ENCODE data around the gene ULK1.

ULK1 gene

GRCh38 chr12:131902332-131903241 is 8.2 kb downstream of the ULK1 start:
- DNase-seq (ENCODE audit: low read depth, low spot score) = no peak
- no peak overlapping the region for H3K4me3 ChIP-seq
- no peak overlapping the region for H3K27ac ChIP-seq
- no peak for TF ChIP-seq POLR2AphosphoS5 (IDR thresholded peaks at IDR 0.05; ENCODE audit: borderline replicate concordance, low read depth, low read length)
- TF ChIP-seq FOXP2 (optimal IDR thresholded peaks at IDR 0.05; ENCODE audit: control extremely low read depth, extremely low read length, insufficient read depth) = no peak
- no peak for TF ChIP-seq EZH2 (IDR thresholded peaks at IDR 0.05)
- H3K9ac ChIP-seq (ENCODE audit: insufficient read length) = no peak overlapping the region
- no peaks in the 10 kb centered on the region for H3K9me3 ChIP-seq (ENCODE audit: low read depth, low read length)
- H3K36me3 ChIP-seq (ENCODE audit: insufficient read depth, low read length) = peaks cover 4% of the 10 kb centered on the region; the same call in 1 of the 2 replicates

GRCh38 chr12:131903270-131904255 is 9.1 kb downstream of the ULK1 start:
- Histone ChIP-seq H3K27ac (no peak overlapping the region), H3K9me3 (ENCODE audit: low read depth, low read length) (no peaks in the 10 kb centered on the region), H3K4me3 (no peak overlapping the region), H3K36me3 (ENCODE audit: insufficient read depth, low read length) (no peaks in the 10 kb centered on the region; the same call in 1 of the 2 replicates), H3K9ac (ENCODE audit: insufficient read length) (no peak overlapping the region)
- no peak for TF ChIP-seq FOXP2 (optimal IDR thresholded peaks at IDR 0.05; ENCODE audit: control extremely low read depth, extremely low read length, insufficient read depth)
- TF ChIP-seq POLR2AphosphoS5 (IDR thresholded peaks at IDR 0.05; ENCODE audit: borderline replicate concordance, low read depth, low read length) = no peak
- TF ChIP-seq EZH2 (IDR thresholded peaks at IDR 0.05) = no peak
- DNase-seq (ENCODE audit: low read depth, low spot score) = no peak

- Histone ChIP-seq H3K4me3 (no peak overlapping the region), H3K9me3 (ENCODE audit: low read depth, low read length) (no peaks in the 10 kb centered on the region), H3K36me3 (ENCODE audit: insufficient read depth, low read length) (no peaks in the 10 kb centered on the region; the same call in 1 of the 2 replicates), H3K27ac (no peak overlapping the region), H3K9ac (ENCODE audit: insufficient read length) (no peak overlapping the region)
- TF ChIP-seq POLR2AphosphoS5 (IDR thresholded peaks at IDR 0.05; ENCODE audit: borderline replicate concordance, low read depth, low read length) (no peak), EZH2 (IDR thresholded peaks at IDR 0.05) (no peak), FOXP2 (optimal IDR thresholded peaks at IDR 0.05; ENCODE audit: control extremely low read depth, extremely low read length, insufficient read depth) (no peak)
- DNase-seq (ENCODE audit: low read depth, low spot score) = no peak
Measured at GRCh38 chr12:131904346-131904745, 9.9 kb downstream of the ULK1 start.

- Histone ChIP-seq H3K4me3 (no peak overlapping the region), H3K9ac (ENCODE audit: insufficient read length) (no peak overlapping the region), H3K9me3 (ENCODE audit: low read depth, low read length) (no peaks in the 10 kb centered on the region), H3K36me3 (ENCODE audit: insufficient read depth, low read length) (peaks cover 5% of the 10 kb centered on the region; the same call in 1 of the 2 replicates), H3K27ac (no peak overlapping the region)
- no peak for DNase-seq (ENCODE audit: low read depth, low spot score)
- TF ChIP-seq EZH2 (IDR thresholded peaks at IDR 0.05) (no peak), POLR2AphosphoS5 (IDR thresholded peaks at IDR 0.05; ENCODE audit: borderline replicate concordance, low read depth, low read length) (no peak), FOXP2 (optimal IDR thresholded peaks at IDR 0.05; ENCODE audit: control extremely low read depth, extremely low read length, insufficient read depth) (no peak)
Measured at GRCh38 chr12:131905081-131905629, 10.7 kb downstream of the ULK1 start.

GRCh38 chr12:131905630-131906091 is 11.2 kb downstream of the ULK1 start:
- Histone ChIP-seq H3K9ac (ENCODE audit: insufficient read length) (no peak overlapping the region), H3K36me3 (ENCODE audit: insufficient read depth, low read length) (peaks cover 10% of the 10 kb centered on the region; the same call in 1 of the 2 replicates), H3K27ac (no peak overlapping the region), H3K9me3 (ENCODE audit: low read depth, low read length) (no peaks in the 10 kb centered on the region), H3K4me3 (no peak overlapping the region)
- DNase-seq (ENCODE audit: low read depth, low spot score) = no peak
- TF ChIP-seq POLR2AphosphoS5 (IDR thresholded peaks at IDR 0.05; ENCODE audit: borderline replicate concordance, low read depth, low read length) = no peak
- TF ChIP-seq EZH2 (IDR thresholded peaks at IDR 0.05) = no peak
- TF ChIP-seq FOXP2 (optimal IDR thresholded peaks at IDR 0.05; ENCODE audit: control extremely low read depth, extremely low read length, insufficient read depth) = no peak

- Histone ChIP-seq H3K27ac (no peak overlapping the region), H3K36me3 (ENCODE audit: insufficient read depth, low read length) (peaks cover 27% of the 10 kb centered on the region)
- TF ChIP-seq EZH2 (IDR thresholded peaks at IDR 0.05) (no peak), POLR2AphosphoS5 (IDR thresholded peaks at IDR 0.05; ENCODE audit: borderline replicate concordance, low read depth, low read length) (no peak), FOXP2 (optimal IDR thresholded peaks at IDR 0.05; ENCODE audit: control extremely low read depth, extremely low read length, insufficient read depth) (no peak)
Measured at GRCh38 chr12:131907379-131908091, 13.1 kb downstream of the ULK1 start.

More at GRCh38 chr12:131907379-131908091, 13.1 kb downstream of the ULK1 start:
- DNase-seq (ENCODE audit: low read depth, low spot score) = no peak
- H3K9ac ChIP-seq (ENCODE audit: insufficient read length) = no peak overlapping the region
- H3K4me3 ChIP-seq = no peak overlapping the region
- H3K9me3 ChIP-seq (ENCODE audit: low read depth, low read length) = no peaks in the 10 kb centered on the region
